IMR-90 (cell line): Measurements from ENCODE around the gene ADM2. TPM values are rescaled to one million over a fixed set of nuclear protein-coding genes. Genes with fewer than 3 reads are reported as not detected.

Experiments used
- ATAC-seq: fragments of 200-7000 bp; cut with Tn5 transposase; 2 replicates; pipeline ENCODE4 v1.9.1; 2020; ENCODE audit warnings: low read depth, mild to moderate bottlenecking, moderate library complexity
- BruUV-seq: library from RNA; stranded (reverse); fragments of 400-500 nt; replicated peaks from 2 replicates; lab custom pipeline; 2021; lab: Mats Ljungman, UMichigan
- CTCF ChIA-PET: fragments of 300-600 bp; formaldehyde crosslinking; extraction: SDS; loops from one replicate; lab custom pipeline; 2021; ENCODE audit warnings: antibody characterized with exemption; lab: Yijun Ruan, JAX
- POLR2A ChIA-PET: fragments of 300-600 bp; sonication (Branson Sonifier 250); formaldehyde crosslinking; loops from one replicate; lab custom pipeline; 2022; ENCODE audit warnings: antibody characterized with exemption; ENCODE audit not compliant: unreplicated experiment; lab: Charles Lee
- DNase-seq: peaks from one replicate; pipeline ENCODE4 v3.0.0; 2013
- H2AFZ ChIP-seq: replicated peaks from 2 replicates; pipeline ENCODE3; 2013; ENCODE audit warnings: low read length, mild to moderate bottlenecking; ENCODE audit not compliant: poor library complexity
- H2AK5ac ChIP-seq: 2 replicates; pipeline ENCODE4 v1.6.1; 2013; ENCODE audit warnings: low read depth, low read length, inconsistent platforms
- H2AK9ac ChIP-seq: replicated peaks from 2 replicates; pipeline ENCODE3; 2013; ENCODE audit warnings: mild to moderate bottlenecking, low read depth, low read length, moderate library complexity; ENCODE audit not compliant: poor library complexity
- H2BK120ac ChIP-seq: 2 replicates; pipeline ENCODE4 v1.6.1; 2013; ENCODE audit warnings: low read depth, low read length, inconsistent platforms
- H2BK15ac ChIP-seq: 3 replicates; pipeline ENCODE4 v1.6.1; 2013; ENCODE audit warnings: low read depth, low read length, inconsistent platforms
- H2BK20ac ChIP-seq: 2 replicates; pipeline ENCODE4 v1.6.1; 2013; ENCODE audit warnings: low read depth, mild to moderate bottlenecking, inconsistent platforms, low read length, moderate library complexity
- H2BK5ac ChIP-seq: 2 replicates; pipeline ENCODE4 v1.6.1; 2013; ENCODE audit warnings: mild to moderate bottlenecking, low read depth, low read length, inconsistent platforms; ENCODE audit not compliant: poor library complexity, severe bottlenecking
- H3K14ac ChIP-seq: replicated peaks from 2 replicates; pipeline ENCODE4 v1.6.1; 2013; ENCODE audit warnings: low read depth, low read length, inconsistent platforms
- H3K18ac ChIP-seq: 2 replicates; pipeline ENCODE4 v1.6.1; 2013; ENCODE audit warnings: low read depth, low read length, control low read depth
- H3K23ac ChIP-seq: 2 replicates; pipeline ENCODE4 v1.6.1; 2013; ENCODE audit warnings: low read depth, low read length, inconsistent platforms
- H3K27ac ChIP-seq: 2 replicates; pipeline ENCODE4 v1.5.1; 2013; ENCODE audit warnings: mild to moderate bottlenecking, control low read depth, low read length; ENCODE audit not compliant: insufficient read depth
- H3K27me3 ChIP-seq: 2 replicates; pipeline ENCODE4 v1.6.1; 2013; ENCODE audit warnings: low read length; ENCODE audit not compliant: control insufficient read depth, insufficient read depth
- H3K36me3 ChIP-seq: 2 replicates; pipeline ENCODE4 v1.6.1; 2013; ENCODE audit warnings: low read length, mixed read lengths; ENCODE audit not compliant: control insufficient read depth, insufficient read depth
- H3K4ac ChIP-seq: 2 replicates; pipeline ENCODE4 v1.6.1; 2013; ENCODE audit warnings: low read depth, low read length, inconsistent platforms
- H3K4me1 ChIP-seq: 2 replicates; pipeline ENCODE4 v1.6.1; 2013; ENCODE audit warnings: low read length, mixed read lengths; ENCODE audit not compliant: control insufficient read depth, insufficient read depth
- H3K4me2 ChIP-seq: 2 replicates; pipeline ENCODE4 v1.6.1; 2013; ENCODE audit warnings: low read depth, mild to moderate bottlenecking, control low read depth, low read length, moderate library complexity
- H3K4me3 ChIP-seq: 2 replicates; pipeline ENCODE4 v1.5.1; 2013; ENCODE audit warnings: low read depth, mild to moderate bottlenecking, control low read depth, low read length, moderate library complexity; ENCODE audit not compliant: insufficient read depth
- H3K56ac ChIP-seq: 2 replicates; pipeline ENCODE4 v1.6.1; 2013; ENCODE audit warnings: low read length, inconsistent platforms; ENCODE audit not compliant: insufficient read depth; ENCODE audit errors: extremely low read depth
- H3K79me1 ChIP-seq, 2 experiments: 2 replicates each; pipeline ENCODE4 v1.6.1; 2013; ENCODE audit warnings: low read length in 2 of 2, inconsistent platforms in 1 of 2, low read depth in 1 of 2
- H3K9ac ChIP-seq: 2 replicates; pipeline ENCODE4 v1.6.1; 2013; ENCODE audit warnings: low read depth, low read length, control low read depth
- H3K9me1 ChIP-seq: 2 replicates; pipeline ENCODE4 v1.6.1; 2013; ENCODE audit warnings: low read length, inconsistent platforms; ENCODE audit not compliant: insufficient read depth
- H3K9me3 ChIP-seq: 2 replicates; pipeline ENCODE4 v1.6.1; 2013; ENCODE audit warnings: low read length; ENCODE audit not compliant: control insufficient read depth, insufficient read depth
- H4K20me1 ChIP-seq: 2 replicates; pipeline ENCODE4 v1.6.1; 2013; ENCODE audit warnings: low read length, inconsistent platforms; ENCODE audit not compliant: insufficient read depth
- H4K5ac ChIP-seq: 2 replicates; pipeline ENCODE4 v1.6.1; 2013; ENCODE audit warnings: mild to moderate bottlenecking, low read depth, low read length, control low read depth
- H4K8ac ChIP-seq, 2 experiments: 2 replicates each; pipeline ENCODE4 v1.6.1; 2013; ENCODE audit warnings: low read depth in 2 of 2, low read length in 2 of 2, control low read depth in 1 of 2, inconsistent platforms in 1 of 2
- H4K91ac ChIP-seq: 2 replicates; pipeline ENCODE4 v1.6.1; 2013; ENCODE audit warnings: low read depth, low read length, inconsistent platforms; ENCODE audit not compliant: insufficient read depth
- BHLHE40 ChIP-seq: fragments of 150-350 bp; IDR thresholded peaks from 2 replicates; pipeline ENCODE4 v1.6.1; 2016; ENCODE audit warnings: mild to moderate bottlenecking, low read depth, low read length
- CEBPB ChIP-seq: IDR thresholded peaks from 2 replicates; pipeline ENCODE4 v1.6.1; 2012; ENCODE audit warnings: low read depth, low read length, improper control_type of control experiment
- MAZ ChIP-seq: IDR thresholded peaks from 2 replicates; pipeline ENCODE4 v1.6.1; 2012; ENCODE audit warnings: low read depth, mild to moderate bottlenecking, low read length, improper control_type of control experiment, moderate library complexity, borderline replicate concordance
- NFE2L2 ChIP-seq: fragments of 150-350 bp; IDR thresholded peaks from 2 replicates; pipeline ENCODE4 v1.6.1; 2016; ENCODE audit warnings: low read depth, mild to moderate bottlenecking, low read length
- WGBS, 2 experiments: methylation state at CpG; one replicate each; pipeline versions ENCODE4 v1.1.5 to v1.1.7; 2013; ENCODE audit warnings: missing lambda C conversion rate in 2 of 2; ENCODE audit not compliant: insufficient read length in 1 of 2; ENCODE audit errors: extremely low coverage in 2 of 2; 5-methylcytosine and 5-hydroxymethylcytosine counted together
- dilution Hi-C: fragments of 300-500 bp; cut with HindIII; formaldehyde crosslinking; loops from one replicate; pipeline ENCODE4 v1.14.3; 2018; ENCODE audit warnings: low sequenced_read_pairs; ENCODE audit not compliant: unreplicated experiment
- in situ Hi-C: fragments of 300-500 bp; cut with MboI; formaldehyde crosslinking; loops from 3 replicates; pipeline ENCODE4 v1.14.3; 2019; ENCODE audit warnings: low sequenced_read_pairs, inconsistent platforms, mixed read lengths
- intact Hi-C: fragments of 100-400 bp; cut with micrococcal nuclease; formaldehyde crosslinking; loops from 2 replicates; pipeline ENCODE4 v1.10.0; 2022
- polyA plus RNA-seq, 3 experiments: library from polyadenylated mRNA; depleted of rRNA; stranded (reverse); fragments of >200 nt; gene quantifications; 2 replicates each; pipeline ENCODE4 v1.2.3, GENCODE V29; 2012; ENCODE audit warnings: low replicate concordance in 1 of 3
- total RNA-seq: library from RNA; depleted of rRNA; stranded (reverse); fragments of >200 nt; gene quantifications from 2 replicates; pipeline ENCODE4 v1.2.3, GENCODE V29; 2012
- TF ChIP-seq, protein P1 (sequence below): fragments of 150-350 bp; IDR thresholded peaks from 2 replicates; pipeline ENCODE4 v1.6.1; 2016; ENCODE audit warnings: low read depth, mild to moderate bottlenecking, low read length, moderate library complexity, borderline replicate concordance
- TF ChIP-seq, protein P2 (sequence below): conservative IDR thresholded peaks from 2 replicates; pipeline ENCODE4 v1.5.1; 2012; ENCODE audit warnings: mild to moderate bottlenecking, low read depth, low read length, improper control_type of control experiment

Gene ADM2
- total and polyA plus RNA-seq, 2 of the 4 experiments (the other 2 are of a cell fraction): 0.18 to 2.3 TPM

GRCh38 chr22:50502096-50502495 lies 20.8 kb downstream of the ADM2 start:
- ChIA-PET CTCF (no interaction called here), POLR2A (no interaction called here)
- H4K8ac ChIP-seq: no peak overlapping the region
- dilution Hi-C loops: no loop called here
- peaks cover 2% of the 10 kb centered on the region; the same call in 1 of the 2 replicates for H3K4me1 ChIP-seq
- no peak overlapping the region for H3K9ac ChIP-seq
- no peak overlapping the region for H3K56ac ChIP-seq
- no peak overlapping the region for H3K14ac ChIP-seq
- no peak overlapping the region for H3K4me2 ChIP-seq
- H3K27me3 ChIP-seq: peaks cover under 1% of the 10 kb centered on the region; the same call in 1 of the 2 replicates
- intact Hi-C loops: no loop called here
- in situ Hi-C loops: no loop called here
- peaks cover 28% of the 10 kb centered on the region; the same call in 1 of the 2 replicates for H3K36me3 ChIP-seq
- no peak for DNase-seq
- no peak overlapping the region for H4K91ac ChIP-seq
- no peak overlapping the region for H2AFZ ChIP-seq
- H2AK9ac ChIP-seq: no peak overlapping the region
- WGBS, 2 experiments: 72% methylated on average over 4 of the region's 6 CpGs; no CpG with 5 or more reads in 1 of the 2 experiments
- no peak overlapping the region for H4K5ac ChIP-seq
- no TSS peak for BruUV-seq
- H2BK20ac ChIP-seq: no peak overlapping the region
- no peaks in the 10 kb centered on the region for H3K9me3 ChIP-seq
- no peak overlapping the region for H3K4ac ChIP-seq
- H3K18ac ChIP-seq: no peak overlapping the region
- no peak overlapping the region for H2BK120ac ChIP-seq
- no peak overlapping the region for H3K27ac ChIP-seq
- no peak overlapping the region for H2BK5ac ChIP-seq
- TF ChIP-seq CEBPB: no peak
- TF ChIP-seq, protein P1, sequence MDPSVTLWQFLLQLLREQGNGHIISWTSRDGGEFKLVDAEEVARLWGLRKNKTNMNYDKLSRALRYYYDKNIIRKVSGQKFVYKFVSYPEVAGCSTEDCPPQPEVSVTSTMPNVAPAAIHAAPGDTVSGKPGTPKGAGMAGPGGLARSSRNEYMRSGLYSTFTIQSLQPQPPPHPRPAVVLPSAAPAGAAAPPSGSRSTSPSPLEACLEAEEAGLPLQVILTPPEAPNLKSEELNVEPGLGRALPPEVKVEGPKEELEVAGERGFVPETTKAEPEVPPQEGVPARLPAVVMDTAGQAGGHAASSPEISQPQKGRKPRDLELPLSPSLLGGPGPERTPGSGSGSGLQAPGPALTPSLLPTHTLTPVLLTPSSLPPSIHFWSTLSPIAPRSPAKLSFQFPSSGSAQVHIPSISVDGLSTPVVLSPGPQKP: no peak
- TF ChIP-seq BHLHE40: no peak
- no peak for TF ChIP-seq NFE2L2
- TF ChIP-seq, protein P2, sequence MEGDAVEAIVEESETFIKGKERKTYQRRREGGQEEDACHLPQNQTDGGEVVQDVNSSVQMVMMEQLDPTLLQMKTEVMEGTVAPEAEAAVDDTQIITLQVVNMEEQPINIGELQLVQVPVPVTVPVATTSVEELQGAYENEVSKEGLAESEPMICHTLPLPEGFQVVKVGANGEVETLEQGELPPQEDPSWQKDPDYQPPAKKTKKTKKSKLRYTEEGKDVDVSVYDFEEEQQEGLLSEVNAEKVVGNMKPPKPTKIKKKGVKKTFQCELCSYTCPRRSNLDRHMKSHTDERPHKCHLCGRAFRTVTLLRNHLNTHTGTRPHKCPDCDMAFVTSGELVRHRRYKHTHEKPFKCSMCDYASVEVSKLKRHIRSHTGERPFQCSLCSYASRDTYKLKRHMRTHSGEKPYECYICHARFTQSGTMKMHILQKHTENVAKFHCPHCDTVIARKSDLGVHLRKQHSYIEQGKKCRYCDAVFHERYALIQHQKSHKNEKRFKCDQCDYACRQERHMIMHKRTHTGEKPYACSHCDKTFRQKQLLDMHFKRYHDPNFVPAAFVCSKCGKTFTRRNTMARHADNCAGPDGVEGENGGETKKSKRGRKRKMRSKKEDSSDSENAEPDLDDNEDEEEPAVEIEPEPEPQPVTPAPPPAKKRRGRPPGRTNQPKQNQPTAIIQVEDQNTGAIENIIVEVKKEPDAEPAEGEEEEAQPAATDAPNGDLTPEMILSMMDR: no peak
- TF ChIP-seq MAZ: no peak
- no peak for ATAC-seq
- H3K4me3 ChIP-seq: no peak overlapping the region
- H3K79me1 ChIP-seq: peaks cover 0 to 26% of the 10 kb centered on the region in 2 experiments; a peak in 3 of 4 replicates
- H4K20me1 ChIP-seq: no peaks in the 10 kb centered on the region; the same call in 1 of the 2 replicates
- H3K9me1 ChIP-seq: no peaks in the 10 kb centered on the region
- no peak overlapping the region for H3K23ac ChIP-seq
- H2BK15ac ChIP-seq: no peak overlapping the region
- H2AK5ac ChIP-seq: no peak overlapping the region
